ENCODE results near the gene CD27. TPM values are rescaled to one million over a fixed set of nuclear protein-coding genes. Genes with fewer than 3 reads are reported as not detected.

The CD27 gene
- polyA plus RNA-seq, 1 of the 3 experiments (the other 2 are of a cell fraction): not detected

DNA sequence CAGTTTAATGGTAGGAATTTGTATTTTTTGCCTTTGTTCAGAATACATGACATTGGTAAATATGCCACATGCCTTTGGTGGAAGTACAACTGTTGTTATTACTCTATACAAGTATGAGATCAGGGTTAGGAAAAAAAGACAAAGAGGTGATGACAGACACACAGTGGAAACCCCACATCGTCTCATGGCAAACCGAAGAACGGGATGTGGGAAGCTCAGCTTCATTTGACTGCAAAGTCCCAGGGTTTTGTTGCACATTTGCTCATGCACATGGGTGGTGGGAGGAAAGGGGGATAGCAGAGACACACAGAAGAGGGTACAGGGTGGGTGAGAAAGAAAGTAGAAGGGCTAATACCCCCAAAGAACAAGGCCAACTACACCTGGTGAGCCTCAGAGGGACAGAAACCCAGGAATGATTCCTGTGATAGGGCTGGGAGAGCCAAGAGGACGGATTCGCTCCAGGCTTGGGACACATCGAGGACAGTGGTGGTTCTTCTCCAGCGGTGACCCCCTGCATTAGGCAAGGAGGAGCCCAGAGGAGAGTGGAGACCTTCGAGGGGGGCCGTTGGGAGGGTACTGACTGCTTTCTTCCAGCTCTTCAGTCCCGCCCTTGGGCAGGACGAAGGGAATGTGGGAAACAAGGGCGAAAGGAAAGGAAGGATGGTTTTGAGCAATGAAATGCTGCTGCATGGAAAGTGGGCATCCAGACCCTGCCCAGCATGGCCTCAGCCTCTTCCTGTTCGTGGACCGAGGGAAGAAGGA is 17.7 kb downstream of the CD27 start (continued):
- TF ChIP-seq, protein P1, sequence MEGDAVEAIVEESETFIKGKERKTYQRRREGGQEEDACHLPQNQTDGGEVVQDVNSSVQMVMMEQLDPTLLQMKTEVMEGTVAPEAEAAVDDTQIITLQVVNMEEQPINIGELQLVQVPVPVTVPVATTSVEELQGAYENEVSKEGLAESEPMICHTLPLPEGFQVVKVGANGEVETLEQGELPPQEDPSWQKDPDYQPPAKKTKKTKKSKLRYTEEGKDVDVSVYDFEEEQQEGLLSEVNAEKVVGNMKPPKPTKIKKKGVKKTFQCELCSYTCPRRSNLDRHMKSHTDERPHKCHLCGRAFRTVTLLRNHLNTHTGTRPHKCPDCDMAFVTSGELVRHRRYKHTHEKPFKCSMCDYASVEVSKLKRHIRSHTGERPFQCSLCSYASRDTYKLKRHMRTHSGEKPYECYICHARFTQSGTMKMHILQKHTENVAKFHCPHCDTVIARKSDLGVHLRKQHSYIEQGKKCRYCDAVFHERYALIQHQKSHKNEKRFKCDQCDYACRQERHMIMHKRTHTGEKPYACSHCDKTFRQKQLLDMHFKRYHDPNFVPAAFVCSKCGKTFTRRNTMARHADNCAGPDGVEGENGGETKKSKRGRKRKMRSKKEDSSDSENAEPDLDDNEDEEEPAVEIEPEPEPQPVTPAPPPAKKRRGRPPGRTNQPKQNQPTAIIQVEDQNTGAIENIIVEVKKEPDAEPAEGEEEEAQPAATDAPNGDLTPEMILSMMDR (IDR thresholded peaks at IDR 0.05): no peak
- TF ChIP-seq RAD21 (IDR thresholded peaks at IDR 0.05; ENCODE audit: low read length): no peak
- TF ChIP-seq, protein P2, sequence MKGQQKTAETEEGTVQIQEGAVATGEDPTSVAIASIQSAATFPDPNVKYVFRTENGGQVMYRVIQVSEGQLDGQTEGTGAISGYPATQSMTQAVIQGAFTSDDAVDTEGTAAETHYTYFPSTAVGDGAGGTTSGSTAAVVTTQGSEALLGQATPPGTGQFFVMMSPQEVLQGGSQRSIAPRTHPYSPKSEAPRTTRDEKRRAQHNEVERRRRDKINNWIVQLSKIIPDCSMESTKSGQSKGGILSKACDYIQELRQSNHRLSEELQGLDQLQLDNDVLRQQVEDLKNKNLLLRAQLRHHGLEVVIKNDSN (IDR thresholded peaks at IDR 0.05; ENCODE audit: borderline replicate concordance, low read depth): no peak

DNA sequence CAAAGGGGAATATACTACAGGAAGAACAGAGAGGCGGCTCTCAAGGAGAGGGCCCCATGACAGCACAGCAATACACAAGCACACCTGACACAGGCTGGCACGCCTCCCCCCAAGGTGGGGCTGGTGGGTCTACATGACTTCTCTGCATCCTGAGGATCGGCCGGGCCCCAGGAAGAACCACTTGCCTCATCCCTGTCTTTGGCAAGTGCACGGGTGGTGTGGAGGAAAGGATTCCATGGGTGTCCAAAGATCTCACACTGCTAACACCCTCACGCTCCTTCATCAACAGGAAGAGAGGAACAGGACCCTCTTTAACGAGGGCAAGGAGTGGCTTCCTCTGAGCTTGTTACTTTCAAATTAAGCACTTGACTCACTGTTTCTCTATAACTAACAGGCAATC is 18.5 kb downstream of the CD27 start:
- H3K27ac ChIP-seq (ENCODE audit: low read depth in 2 of 2, low read length in 1 of 2): no peak overlapping the region
- H3K9ac ChIP-seq: no peak overlapping the region
- peaks cover 17% of the 10 kb centered on the region for H3K79me2 ChIP-seq (ENCODE audit: insufficient read depth)
- no peaks in the 10 kb centered on the region for H3K9me3 ChIP-seq
- WGBS (ENCODE audit: low lambda C conversion rate): 96% methylated on average over 7 of the region's 7 CpGs
- H3K27me3 ChIP-seq (ENCODE audit: insufficient read depth): no peaks in the 10 kb centered on the region
- H3K4me1 ChIP-seq (ENCODE audit: control insufficient read depth in 1 of 2, insufficient read depth in 2 of 2, low read depth in 1 of 2, low read length in 1 of 2): no peaks in the 10 kb centered on the region
- no peak for DNase-seq
- no peaks in the 10 kb centered on the region for H3K9me2 ChIP-seq
- ChIA-PET POLR2A (interaction anchor here (1.5 kb wide), 1 partner anchor 12 kb away, joined by 5 read pairs; the partner anchor contains the start of gene TAPBPL), CTCF (interaction anchor here (0.6 to 1.4 kb wide), 9 partner anchors 12 to 681 kb away, joined by 3 to 6 read pairs (median 3); no protein-coding TSS in a partner anchor)
- no peak overlapping the region for H2AFZ ChIP-seq (ENCODE audit: low read depth)
- peaks cover 4% of the 10 kb centered on the region for H3F3A ChIP-seq (replicated peaks; ENCODE audit: insufficient read depth)
- no peak overlapping the region for H3K4me3 ChIP-seq (ENCODE audit: low read depth in 2 of 2, low read length in 1 of 2)
- no peak overlapping the region for H3K4me2 ChIP-seq
- TF ChIP-seq FOXJ3 (CRISPR knock-in tag; IDR thresholded peaks at IDR 0.05) (no peak), SMC3 (IDR thresholded peaks at IDR 0.05; ENCODE audit: low read depth, low read length) (no peak), MXI1 (IDR thresholded peaks at IDR 0.05; ENCODE audit: low read depth, low read length) (no peak)
- H4K20me1 ChIP-seq (ENCODE audit: insufficient read depth): no peaks in the 10 kb centered on the region
- peaks cover 47 to 55% of the 10 kb centered on the region in 2 experiments for H3K36me3 ChIP-seq (replicated peaks in 1 of 2; ENCODE audit: control insufficient read depth in 1 of 2, insufficient read depth in 2 of 2, low read length in 1 of 2)

- Histone ChIP-seq H3K4me3 (ENCODE audit: low read depth in 2 of 2, low read length in 1 of 2) (no peak overlapping the region), H3K27me3 (ENCODE audit: insufficient read depth) (no peaks in the 10 kb centered on the region), H3K79me2 (ENCODE audit: insufficient read depth) (peaks cover 23% of the 10 kb centered on the region), H3K4me2 (no peak overlapping the region), H3K9me3 (no peaks in the 10 kb centered on the region), H2AFZ (ENCODE audit: low read depth) (no peak overlapping the region), H3F3A (replicated peaks; ENCODE audit: insufficient read depth) (peaks cover 4% of the 10 kb centered on the region), H3K4me1 (ENCODE audit: control insufficient read depth in 1 of 2, insufficient read depth in 2 of 2, low read depth in 1 of 2, low read length in 1 of 2) (no peaks in the 10 kb centered on the region; a peak in 1 of 4 replicates), H4K20me1 (ENCODE audit: insufficient read depth) (no peaks in the 10 kb centered on the region), H3K9me2 (no peaks in the 10 kb centered on the region), H3K27ac (ENCODE audit: low read depth in 2 of 2, low read length in 1 of 2) (no peak overlapping the region), H3K36me3 (replicated peaks in 1 of 2; ENCODE audit: control insufficient read depth in 1 of 2, insufficient read depth in 2 of 2, low read length in 1 of 2) (peaks cover 46 to 51% of the 10 kb centered on the region in 2 experiments), H3K9ac (no peak overlapping the region)
- no peak for DNase-seq
- WGBS (ENCODE audit: low lambda C conversion rate): 94% methylated on average over 6 of the region's 6 CpGs
- ChIA-PET CTCF (interaction anchor here (0.6 to 1.4 kb wide), 7 partner anchors 13 to 475 kb away, joined by 3 to 6 read pairs (median 3); no protein-coding TSS in a partner anchor), POLR2A (interaction anchor here (1.5 kb wide), 1 partner anchor 12 kb away, joined by 5 read pairs; the partner anchor contains the start of gene TAPBPL)
- no peak for TF ChIP-seq FOXM1 (IDR thresholded peaks at IDR 0.05; ENCODE audit: low read depth)
- no peak for TF ChIP-seq SIN3A (IDR thresholded peaks at IDR 0.05; ENCODE audit: borderline replicate concordance, low read depth, low read length)
- no peak for TF ChIP-seq GABPA (IDR thresholded peaks at IDR 0.05; ENCODE audit: low read depth)
- no peak for TF ChIP-seq ELF1 (IDR thresholded peaks at IDR 0.05)
- no peak for TF ChIP-seq RCOR1 (IDR thresholded peaks at IDR 0.05; ENCODE audit: low read length)
- no peak for TF ChIP-seq MXI1 (IDR thresholded peaks at IDR 0.05; ENCODE audit: low read depth, low read length)
- no peak for TF ChIP-seq CHD2 (IDR thresholded peaks at IDR 0.05; ENCODE audit: low read length, partially characterized antibody)
- no peak for TF ChIP-seq RXRA (IDR thresholded peaks at IDR 0.05; ENCODE audit: borderline replicate concordance, low read depth)
- no peak for TF ChIP-seq RFX5 (IDR thresholded peaks at IDR 0.05; ENCODE audit: low read length)
- TF ChIP-seq JUND (IDR thresholded peaks at IDR 0.05): no peak
These were observed 19.1 kb downstream of the CD27 start for GRCh38 chr12:6463858-6464257.

All from SK-N-SH (cell line).